ENCODE data around the gene PTPN13.
"Not testable (repeated sequence)": the region's sequence is repeated elsewhere in the genome, so short reads cannot be mapped to it uniquely, and the experiment has no call there.

The PTPN13 gene

DNA sequence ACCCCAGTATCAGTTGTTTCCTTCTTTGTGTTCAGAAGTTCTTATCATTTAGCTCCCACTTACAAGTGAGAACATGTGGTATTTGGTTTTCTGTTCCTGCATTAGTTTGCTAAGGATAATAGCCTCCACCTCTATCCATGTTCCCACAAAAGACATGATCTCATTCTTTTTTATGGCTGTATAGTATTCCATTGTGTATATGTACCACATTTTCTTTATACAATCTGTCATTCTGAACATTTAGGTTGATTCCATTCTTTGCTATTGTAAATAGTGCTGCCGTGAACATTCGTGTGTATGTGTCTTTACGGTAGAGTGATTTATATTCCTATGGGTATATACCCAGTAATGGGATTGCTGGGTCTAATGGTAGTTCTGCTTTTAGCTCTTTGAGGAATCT is 125.0 kb downstream of the PTPN13 start:
- DNase-seq (ENCODE audit: low spot score), result not testable (repeated sequence)

DNA sequence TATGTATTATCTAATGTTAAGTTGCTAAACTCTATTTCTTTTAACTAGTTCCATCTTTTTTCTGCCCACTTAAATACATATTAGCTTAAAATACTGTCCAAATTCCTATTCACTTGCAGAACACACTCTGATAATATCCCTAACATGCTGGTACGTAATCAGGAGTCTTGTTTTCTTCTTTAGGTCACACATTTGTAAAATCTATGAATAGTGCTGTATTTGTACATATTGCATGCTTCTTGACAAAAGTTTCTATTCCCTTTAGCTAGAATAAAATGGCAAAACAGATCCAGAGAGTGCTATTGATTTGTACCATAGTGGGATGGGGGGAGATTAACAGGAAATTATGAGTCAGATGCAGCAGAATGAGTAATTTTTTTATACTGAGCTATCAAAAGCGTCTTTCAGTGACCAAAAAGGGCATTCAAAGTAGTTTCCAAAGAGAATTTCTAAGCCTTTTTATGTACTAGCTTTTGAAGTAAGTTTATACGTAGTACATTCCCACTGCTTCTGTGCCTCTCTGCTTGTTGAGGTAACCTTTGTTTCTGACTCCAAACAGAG is 126.5 kb downstream of the PTPN13 start:
- no peak for DNase-seq (ENCODE audit: low spot score)

DNA sequence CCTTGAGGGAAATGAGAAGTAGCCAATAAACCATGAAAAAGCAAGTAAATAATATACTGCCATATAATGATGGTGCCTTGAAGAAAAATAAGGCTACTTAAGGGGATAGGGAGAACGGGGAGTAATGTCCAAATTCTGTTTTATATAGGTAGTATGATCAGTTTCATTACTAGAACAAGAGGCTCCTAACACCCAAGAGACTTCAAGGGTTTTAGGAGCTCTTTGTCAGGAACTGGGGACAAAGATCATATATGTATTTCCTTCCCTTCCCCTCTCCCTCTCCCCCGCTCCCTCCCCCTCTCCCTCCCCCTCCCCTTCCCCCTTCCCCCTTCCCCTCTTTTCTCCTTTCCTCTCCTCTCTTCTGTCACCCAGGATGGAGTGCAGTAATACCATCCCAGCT is 127.3 kb downstream of the PTPN13 start:
- DNase-seq (ENCODE audit: low spot score), result no peak

DNA sequence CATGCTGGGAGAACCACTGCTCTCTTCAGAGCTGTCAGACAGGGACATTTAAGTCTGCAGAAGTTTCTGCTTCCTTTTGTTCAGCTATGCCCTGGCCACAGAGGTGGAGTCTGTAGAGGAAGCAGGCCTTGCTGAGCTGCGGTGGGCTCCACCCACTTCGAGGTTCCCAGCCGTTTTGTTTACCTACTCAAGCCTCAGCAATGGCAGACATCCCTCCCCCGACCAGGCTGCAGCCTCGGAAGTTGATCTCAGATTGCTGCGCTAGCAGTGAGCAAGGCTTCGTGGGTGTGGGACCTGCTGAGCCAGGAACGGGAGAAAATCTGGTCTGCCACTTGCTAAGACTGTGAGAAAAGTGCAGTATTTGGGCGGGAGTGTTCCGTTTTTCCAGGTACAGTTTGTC is 136.2 kb downstream of the PTPN13 start:
- DNase-seq (ENCODE audit: low spot score), result no peak

DNA sequence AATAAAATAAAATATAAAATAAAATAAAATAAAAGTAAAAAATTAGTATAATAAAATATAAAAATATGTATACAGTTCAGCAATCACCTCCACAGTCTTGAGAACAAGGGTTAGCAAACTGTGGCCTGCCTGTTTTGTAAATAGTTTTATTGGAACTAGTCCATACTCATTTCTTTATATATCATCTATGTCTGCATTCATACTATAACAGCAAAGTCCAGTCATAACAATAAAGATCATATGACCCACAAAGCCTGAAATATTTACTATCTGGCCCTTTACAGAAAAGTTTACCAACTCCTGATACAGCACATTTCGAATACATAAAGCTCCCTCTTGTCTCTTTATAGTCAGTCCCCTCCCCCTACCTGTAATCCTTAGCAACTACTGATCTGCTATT is 143.1 kb downstream of the PTPN13 start:
- DNase-seq (ENCODE audit: low spot score), result no peak

DNA sequence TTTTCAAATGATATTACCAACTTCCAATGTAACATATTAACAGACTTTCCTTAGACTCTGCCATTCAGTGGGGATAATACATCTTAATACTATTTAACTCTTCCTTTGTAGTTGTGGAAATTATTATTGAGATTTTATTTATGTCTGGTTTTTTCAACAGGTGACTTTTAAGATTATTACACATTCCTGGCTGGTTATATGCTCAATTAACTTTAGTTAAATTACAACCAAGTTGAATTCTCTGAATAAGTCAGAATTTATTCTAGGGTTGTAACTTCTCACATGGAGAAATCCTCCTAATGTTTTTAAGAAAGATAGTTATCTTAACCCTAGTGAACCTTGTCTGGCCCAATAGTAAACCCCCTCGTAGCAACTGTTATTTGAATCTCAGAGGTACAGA is 147.7 kb downstream of the PTPN13 start:
- no peak for DNase-seq (ENCODE audit: low spot score)

DNA sequence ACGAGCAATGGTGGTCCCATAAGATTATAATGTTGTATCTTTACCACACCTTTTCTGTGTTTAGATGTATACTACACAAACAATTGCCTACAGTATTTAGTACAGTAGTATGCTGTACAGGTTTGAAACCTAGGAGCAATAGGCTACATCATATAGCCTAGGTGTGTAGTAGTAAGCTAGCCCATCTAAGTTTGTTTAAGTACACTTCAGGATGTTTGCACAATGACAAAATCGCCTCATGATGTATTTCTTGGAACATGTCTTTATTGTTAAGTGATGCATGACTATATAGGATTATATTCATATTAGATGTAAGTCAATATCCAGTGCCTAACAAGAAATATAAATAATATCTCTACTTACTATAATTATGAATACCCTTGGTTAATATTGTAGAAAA is 150.5 kb downstream of the PTPN13 start:
- no peak for DNase-seq (ENCODE audit: low spot score)

DNA sequence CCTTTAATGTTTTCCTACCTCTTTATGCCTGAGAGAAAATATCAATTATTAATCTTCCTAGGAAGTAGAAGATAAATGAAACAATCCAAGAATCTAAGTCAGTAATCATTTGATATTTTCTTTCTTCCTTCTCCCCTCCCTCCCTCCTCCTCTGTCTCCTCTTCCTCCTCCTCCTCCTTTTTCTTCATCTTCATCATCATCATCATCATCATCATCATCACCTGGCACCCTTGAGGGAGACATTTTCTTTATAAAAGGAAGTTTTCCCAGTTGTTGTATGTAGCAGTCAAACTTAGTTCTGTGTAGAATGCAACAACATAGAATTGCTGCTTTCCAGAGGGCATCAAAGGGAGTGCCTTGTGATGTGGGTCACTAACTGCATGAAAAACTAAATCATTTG is 155.0 kb downstream of the PTPN13 start:
- DNase-seq (ENCODE audit: low spot score), result no peak

DNA sequence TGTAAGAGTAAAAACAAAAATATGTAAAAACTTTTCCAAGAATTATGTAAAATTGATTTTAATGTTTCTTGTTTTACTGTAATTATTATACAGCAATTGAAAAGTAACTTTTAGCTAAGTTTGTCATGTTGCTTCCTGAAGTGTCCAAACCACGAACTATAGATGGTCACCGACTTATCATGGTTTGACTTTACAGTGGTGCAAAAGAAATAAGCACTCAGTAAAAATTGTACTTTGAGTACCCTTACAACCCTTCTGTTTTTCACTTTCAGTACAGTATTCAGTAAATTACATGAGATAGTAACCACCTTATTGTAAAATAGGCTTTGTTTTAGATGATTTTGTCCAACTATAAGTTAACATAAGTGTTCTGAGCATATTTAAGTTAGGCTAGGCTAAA is 161.3 kb downstream of the PTPN13 start:
- DNase-seq (ENCODE audit: low spot score), result no peak

DNA sequence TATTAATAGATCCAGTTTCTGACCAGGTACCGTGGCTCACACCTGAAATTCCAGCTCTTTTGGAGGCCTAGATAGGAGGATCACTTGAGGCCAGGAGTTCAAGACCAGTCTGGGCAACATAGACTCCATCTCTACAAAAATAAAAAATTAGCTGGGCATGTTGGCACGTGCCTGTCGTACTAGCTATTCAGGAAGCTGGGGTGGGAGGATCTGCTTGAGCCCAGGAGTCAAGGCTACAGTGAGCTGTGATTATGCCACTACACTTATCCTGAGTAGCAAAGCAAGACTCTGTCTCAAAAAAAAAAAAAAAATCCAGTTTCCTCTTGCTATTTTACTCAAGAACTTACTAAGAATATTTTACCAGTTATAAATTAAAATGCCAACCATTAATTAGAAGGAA is 163.4 kb downstream of the PTPN13 start:
- DNase-seq (ENCODE audit: low spot score), result no peak

DNA sequence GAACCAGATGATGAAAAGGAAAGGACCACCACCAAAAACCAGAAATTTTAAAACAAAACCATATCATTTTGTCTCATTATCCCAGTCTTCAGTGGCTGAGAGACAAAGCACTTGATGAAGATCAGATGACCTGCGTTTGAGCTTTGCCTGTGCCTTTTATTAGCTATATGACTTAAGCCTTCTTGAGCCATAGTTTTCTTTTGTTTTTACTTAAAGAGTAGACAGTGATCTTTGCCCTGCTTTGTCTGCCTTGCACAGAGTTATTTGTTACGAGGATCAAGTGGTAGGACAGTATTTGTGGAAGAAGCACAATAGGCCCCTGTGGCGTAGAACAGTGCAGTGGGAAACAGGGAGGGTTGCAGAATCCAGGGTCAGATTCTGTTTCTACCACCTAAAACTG is 165.2 kb downstream of the PTPN13 start:
- no peak for DNase-seq (ENCODE audit: low spot score)

DNA sequence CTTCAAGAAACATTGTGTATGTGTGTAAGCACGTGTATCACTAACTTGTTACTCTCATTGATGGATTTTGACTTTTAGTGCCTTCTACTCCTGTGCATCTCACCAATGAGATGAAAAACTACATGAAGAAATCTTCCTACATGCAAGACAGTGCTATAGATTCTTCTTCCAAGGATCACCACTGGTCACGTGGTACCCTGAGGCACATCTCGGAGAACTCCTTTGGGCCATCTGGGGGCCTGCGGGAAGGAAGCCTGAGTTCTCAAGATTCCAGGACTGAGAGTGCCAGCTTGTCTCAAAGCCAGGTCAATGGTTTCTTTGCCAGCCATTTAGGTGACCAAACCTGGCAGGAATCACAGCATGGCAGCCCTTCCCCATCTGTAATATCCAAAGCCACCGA is 168.5 kb downstream of the PTPN13 start:
- DNase-seq (ENCODE audit: low spot score), result no peak

DNA sequence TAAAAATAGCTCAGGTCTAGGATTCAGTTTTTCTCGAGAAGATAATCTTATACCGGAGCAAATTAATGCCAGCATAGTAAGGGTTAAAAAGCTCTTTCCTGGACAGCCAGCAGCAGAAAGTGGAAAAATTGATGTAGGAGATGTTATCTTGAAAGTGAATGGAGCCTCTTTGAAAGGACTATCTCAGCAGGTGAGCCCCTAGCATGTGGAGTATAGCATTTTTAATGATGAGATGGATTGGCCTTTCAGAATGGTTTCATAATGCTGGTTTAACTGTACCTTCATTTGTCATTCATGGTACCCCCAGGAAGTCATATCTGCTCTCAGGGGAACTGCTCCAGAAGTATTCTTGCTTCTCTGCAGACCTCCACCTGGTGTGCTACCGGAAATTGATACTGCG is 175.7 kb downstream of the PTPN13 start:
- DNase-seq (ENCODE audit: low spot score), result no peak

DNA sequence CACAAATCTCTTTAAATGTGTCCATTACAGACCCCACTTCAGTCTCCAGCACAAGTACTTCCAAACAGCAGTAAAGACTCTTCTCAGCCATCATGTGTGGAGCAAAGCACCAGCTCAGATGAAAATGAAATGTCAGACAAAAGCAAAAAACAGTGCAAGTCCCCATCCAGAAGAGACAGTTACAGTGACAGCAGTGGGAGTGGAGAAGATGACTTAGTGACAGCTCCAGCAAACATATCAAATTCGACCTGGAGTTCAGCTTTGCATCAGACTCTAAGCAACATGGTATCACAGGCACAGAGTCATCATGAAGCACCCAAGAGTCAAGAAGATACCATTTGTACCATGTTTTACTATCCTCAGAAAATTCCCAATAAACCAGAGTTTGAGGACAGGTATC is 177.0 kb downstream of the PTPN13 start:
- DNase-seq (ENCODE audit: low spot score), result no peak

DNA sequence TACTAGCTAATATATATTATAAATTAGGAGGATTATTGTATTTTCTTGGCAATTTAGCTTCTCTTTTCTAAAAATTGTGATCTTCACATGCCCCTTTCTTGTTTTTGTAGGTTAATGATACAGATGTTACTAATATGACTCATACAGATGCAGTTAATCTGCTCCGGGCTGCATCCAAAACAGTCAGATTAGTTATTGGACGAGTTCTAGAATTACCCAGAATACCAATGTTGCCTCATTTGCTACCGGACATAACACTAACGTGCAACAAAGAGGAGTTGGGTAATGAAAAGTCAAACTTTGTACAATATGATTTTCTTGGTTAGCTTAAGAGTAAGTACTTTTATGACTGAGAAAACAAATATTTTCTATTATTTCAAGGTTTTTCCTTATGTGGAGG is 180.9 kb downstream of the PTPN13 start:
- DNase-seq (ENCODE audit: low spot score), result no peak

DNA sequence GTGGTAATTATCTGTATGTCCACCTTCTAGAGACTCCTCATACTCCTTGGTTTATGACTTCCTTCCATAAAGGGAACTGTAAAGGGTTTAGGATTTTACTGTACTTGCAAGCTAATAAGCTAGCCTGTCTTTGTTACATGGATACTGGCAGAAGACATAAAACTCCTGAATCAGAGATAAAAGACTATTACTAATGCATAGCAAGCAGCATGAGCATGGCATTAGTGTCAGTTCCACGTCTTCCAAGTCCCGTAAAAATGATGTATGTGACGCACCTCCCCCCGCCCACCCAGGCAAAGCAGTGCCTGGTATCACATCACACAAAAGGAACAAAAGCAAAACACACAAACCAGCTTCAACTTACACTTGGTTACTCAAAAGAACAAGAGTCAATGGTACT is 184.1 kb downstream of the PTPN13 start:
- DNase-seq (ENCODE audit: low spot score), result no peak

DNA sequence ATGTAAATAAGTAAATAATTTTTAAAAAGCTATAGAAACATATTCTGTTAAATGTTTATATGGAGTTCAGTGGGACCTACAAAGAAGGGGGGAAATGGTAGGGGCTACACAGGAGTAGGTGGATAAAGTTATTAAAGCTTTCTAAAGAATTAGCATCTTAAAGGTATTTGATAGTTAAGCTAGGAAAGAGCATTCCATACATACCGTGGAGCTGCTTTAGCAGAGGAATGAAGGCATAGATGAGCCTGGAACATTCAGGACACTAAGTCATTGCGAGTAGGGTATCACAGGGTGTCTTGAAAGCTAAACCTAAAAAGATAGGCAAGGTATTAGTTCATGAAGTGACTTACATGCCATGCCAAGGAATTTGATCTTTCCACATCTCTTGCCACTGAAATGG is 194.7 kb downstream of the PTPN13 start:
- DNase-seq (ENCODE audit: low spot score), result no peak

DNA sequence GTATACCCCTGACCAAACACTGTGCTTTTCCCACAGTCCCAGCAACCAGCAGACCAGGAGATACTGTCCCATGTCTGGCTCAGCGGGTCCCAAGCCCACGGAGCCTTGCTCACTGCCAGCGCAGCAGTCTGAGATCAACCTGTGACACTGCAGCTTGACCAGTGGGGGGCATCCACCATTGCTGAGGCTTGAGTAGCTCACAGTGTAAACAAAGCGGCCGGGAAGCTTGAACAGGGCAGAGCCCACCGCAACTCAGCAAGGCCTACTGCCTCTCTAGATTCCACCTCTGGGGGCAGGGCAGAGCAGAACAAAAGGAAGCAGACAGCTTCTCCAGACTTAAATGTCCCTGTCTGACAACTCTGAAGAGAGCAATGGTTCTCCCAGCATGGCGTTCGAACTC is 197.0 kb downstream of the PTPN13 start:
- DNase-seq (ENCODE audit: low spot score), result no peak

DNA sequence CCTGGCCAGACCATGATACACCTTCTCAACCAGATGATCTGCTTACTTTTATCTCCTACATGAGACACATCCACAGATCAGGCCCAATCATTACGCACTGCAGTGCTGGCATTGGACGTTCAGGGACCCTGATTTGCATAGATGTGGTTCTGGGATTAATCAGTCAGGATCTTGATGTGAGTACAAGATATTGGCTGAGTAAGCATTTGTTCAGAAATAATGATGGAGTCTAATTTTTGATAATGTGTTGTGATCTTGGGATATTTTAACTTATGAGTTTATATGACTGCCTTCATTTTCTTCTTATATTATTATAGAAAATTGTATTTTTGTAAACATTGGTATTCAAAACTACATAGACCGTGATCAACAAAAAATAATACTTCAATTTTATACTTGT is 215.7 kb downstream of the PTPN13 start:
- no peak for DNase-seq (ENCODE audit: low spot score)

DNA sequence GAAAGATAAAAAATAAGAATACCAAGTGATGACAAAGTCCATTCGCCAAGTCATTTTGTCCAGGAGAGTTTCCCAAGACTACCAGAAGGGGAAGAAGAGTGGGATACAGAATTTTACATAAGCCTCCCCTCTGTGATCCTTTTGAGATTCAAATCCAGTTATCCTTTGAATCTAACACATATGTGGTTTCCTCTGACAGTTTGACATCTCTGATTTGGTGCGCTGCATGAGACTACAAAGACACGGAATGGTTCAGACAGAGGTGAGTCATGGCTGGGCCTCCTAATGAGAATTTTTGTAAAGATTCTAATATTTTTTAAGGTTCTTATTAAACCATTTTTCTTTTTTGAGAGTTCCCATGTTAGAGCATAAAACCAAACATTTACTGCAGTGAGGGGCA is 216.7 kb downstream of the PTPN13 start:
- DNase-seq (ENCODE audit: low spot score), result no peak

DNA sequence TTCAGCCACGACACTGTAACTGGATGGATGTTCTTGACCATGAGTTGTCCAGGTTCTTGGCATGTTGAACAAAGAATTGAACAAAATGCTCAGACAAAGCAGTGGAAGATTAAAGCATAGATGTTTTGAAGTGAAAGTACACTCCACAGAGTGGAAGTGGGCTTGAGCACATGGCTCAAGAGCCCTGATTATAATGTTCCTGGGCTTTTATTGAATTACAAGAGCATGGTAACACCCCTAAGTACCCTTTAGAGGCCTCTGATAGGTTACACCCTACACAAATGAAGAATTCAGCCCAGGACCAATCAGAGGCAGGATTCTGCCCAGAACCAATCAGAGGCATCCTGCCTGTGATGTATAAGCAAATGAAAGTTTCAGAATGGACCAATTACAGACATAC is 221.5 kb downstream of the PTPN13 start:
- DNase-seq (ENCODE audit: low spot score), result no peak

DNA sequence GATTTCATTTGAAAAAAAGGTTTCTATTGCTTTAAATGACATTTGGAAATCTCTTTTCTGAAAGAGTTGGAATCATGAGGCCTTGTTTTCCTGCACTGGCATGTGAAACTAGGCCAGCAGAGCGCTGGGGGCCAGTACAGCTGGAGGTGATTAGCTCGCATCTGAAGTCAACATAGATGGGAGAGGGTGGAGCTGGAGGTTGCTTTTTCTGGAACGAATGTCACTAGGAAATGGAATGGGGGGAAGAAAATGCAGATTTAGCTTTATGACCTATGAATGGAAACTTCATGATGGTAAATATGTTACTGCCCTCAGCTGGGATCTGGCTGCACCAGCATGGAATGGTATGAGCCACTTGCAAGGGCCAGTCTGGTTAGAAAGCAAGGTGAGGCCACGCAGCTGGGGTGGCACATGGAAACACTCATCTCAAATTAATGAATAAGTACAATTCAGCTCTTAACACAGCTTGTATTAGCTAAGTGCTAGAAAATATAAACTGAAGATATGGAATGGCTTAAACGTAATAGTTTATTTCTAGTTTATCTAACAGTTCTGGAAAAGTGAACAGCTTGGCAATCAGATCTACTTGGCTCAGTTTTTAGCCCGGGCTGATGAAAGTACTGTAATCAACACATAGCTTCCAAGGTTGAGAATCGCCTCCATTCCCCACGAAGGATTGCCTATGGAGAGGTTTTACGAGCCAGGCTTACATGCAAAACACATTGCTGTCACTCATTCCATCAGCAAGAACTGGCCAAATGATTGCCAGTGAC is 222.6 kb downstream of the PTPN13 start:
- no peak for DNase-seq (ENCODE audit: low spot score)

DNA sequence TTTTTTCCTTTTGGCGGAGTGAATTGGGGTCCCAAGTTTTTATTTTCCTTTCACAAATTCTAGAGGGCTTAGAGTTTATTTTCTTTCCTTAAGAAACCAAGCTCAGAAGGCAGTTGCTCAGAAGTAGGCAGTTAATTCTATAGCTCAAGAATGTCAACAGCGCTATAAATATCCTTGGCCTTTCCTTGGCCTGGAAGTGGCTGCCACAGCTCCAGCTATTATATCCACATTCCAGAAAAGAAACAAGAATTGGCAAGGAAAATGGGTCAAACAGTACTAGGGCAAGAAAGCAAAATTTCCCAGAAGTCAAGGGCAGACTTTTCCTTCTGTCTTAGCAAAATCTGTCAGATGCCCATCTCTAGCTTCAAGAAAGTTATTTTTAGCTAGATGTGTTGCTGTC is 224.1 kb downstream of the PTPN13 start:
- DNase-seq (ENCODE audit: low spot score), result no peak

DNA sequence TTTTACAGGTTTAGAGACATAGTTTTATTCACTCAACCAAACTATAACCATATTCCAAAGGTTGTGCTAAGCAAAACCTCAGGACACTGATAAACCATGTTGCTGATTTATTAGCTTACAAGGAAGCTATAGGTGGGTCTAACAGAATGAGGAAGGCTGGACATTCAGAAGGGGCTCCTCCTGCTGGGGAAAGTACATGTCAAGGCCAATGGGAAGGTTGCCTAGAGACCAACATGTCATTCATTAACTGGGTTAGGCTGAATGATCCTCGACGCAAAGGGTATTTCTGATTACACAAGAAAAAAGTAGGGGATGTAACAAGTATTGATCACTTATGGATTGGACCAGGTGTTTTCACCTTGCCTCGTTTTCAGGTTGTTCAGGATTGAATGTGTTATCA is 224.7 kb downstream of the PTPN13 start:
- DNase-seq (ENCODE audit: low spot score), result no peak
